Nephron progenitor cell (in vitro differentiated cells): ENCODE measurements around the gene OR10G8.

Experiments
- DNase-seq: peaks from one replicate; pipeline ENCODE4 v3.0.0; 2021
- H3K27ac Mint-ChIP-seq: 2 replicates; pipeline ENCODE4 v1.8.0; 2021; ENCODE audit warnings: mild to moderate bottlenecking, moderate library complexity, mixed read lengths
- H3K27me3 Mint-ChIP-seq: 2 replicates; pipeline ENCODE4 v1.8.0; 2021; ENCODE audit warnings: mild to moderate bottlenecking, low read depth, mixed read lengths; ENCODE audit not compliant: poor library complexity
- H3K36me3 Mint-ChIP-seq: 2 replicates; pipeline ENCODE4 v1.8.0; 2021; ENCODE audit warnings: low read depth, mixed read lengths
- H3K4me1 Mint-ChIP-seq: 2 replicates; pipeline ENCODE4 v1.8.0; 2021; ENCODE audit warnings: mixed read lengths
- H3K4me3 Mint-ChIP-seq: 2 replicates; pipeline ENCODE4 v1.8.0; 2021; ENCODE audit warnings: mild to moderate bottlenecking, moderate library complexity, mixed read lengths
- H3K9me3 Mint-ChIP-seq: 2 replicates; pipeline ENCODE4 v1.8.0; 2021; ENCODE audit warnings: mild to moderate bottlenecking, moderate library complexity, mixed read lengths
- TF ChIP-seq, protein P1 (sequence below): fragments of 200-600 bp; sonication (generic); IDR thresholded peaks from 2 replicates; pipeline ENCODE4 v1.5.0; 2021; ENCODE audit warnings: antibody characterized with exemption

The OR10G8 gene

DNA sequence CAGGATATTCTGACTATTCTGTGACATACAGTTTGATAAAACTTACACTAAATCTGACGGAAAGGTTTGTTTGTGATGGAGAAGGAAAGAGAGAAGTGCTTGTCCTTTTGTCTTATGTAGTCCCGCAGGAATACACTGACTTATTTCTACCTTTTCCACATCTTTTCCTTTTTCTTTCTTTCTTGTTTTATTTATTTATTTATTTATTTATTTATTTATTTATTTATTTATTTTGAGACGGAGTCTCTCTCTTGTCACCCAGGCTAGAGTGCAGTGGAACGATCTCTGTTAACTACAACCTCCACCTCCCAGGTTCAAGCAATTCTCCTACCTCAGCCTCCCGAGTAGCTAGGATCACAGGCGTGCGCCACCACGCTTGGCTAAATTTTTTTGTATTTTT lies 45.5 kb downstream of the OR10G8 start:
- no peak for DNase-seq
- H3K9me3 Mint-ChIP-seq: no peaks in the 10 kb centered on the region
- H3K27me3 Mint-ChIP-seq: peaks cover 32% of the 10 kb centered on the region
- no peak overlapping the region for H3K27ac Mint-ChIP-seq
- H3K4me1 Mint-ChIP-seq: peaks cover 4% of the 10 kb centered on the region
- TF ChIP-seq, protein P1, sequence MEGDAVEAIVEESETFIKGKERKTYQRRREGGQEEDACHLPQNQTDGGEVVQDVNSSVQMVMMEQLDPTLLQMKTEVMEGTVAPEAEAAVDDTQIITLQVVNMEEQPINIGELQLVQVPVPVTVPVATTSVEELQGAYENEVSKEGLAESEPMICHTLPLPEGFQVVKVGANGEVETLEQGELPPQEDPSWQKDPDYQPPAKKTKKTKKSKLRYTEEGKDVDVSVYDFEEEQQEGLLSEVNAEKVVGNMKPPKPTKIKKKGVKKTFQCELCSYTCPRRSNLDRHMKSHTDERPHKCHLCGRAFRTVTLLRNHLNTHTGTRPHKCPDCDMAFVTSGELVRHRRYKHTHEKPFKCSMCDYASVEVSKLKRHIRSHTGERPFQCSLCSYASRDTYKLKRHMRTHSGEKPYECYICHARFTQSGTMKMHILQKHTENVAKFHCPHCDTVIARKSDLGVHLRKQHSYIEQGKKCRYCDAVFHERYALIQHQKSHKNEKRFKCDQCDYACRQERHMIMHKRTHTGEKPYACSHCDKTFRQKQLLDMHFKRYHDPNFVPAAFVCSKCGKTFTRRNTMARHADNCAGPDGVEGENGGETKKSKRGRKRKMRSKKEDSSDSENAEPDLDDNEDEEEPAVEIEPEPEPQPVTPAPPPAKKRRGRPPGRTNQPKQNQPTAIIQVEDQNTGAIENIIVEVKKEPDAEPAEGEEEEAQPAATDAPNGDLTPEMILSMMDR: no peak
- H3K36me3 Mint-ChIP-seq: no peaks in the 10 kb centered on the region
- no peak overlapping the region for H3K4me3 Mint-ChIP-seq

DNA sequence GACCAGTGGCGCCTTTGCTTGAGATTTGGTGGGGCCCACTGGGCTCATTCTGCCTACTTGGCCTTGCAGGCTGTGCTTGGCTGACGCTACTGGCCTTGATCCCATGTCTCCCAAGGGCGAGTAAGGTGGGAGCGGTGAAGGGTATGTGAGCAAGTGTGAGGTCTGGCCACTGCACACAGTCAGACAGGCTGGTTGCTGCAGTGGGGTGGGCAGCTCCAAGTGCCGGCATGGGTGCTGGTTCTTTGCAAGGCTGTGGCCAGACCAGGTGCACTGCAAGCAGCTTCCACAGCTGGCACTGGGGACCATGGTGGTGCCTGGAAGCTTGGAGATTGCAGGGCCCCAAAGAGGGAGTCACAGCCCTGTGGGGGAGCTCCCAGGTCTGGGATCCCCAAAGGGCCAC lies 48.0 kb downstream of the OR10G8 start:
- H3K27ac Mint-ChIP-seq: no peak overlapping the region
- no peaks in the 10 kb centered on the region for H3K36me3 Mint-ChIP-seq
- no peaks in the 10 kb centered on the region for H3K9me3 Mint-ChIP-seq
- no peak for DNase-seq
- TF ChIP-seq, protein P1: no peak
- H3K4me1 Mint-ChIP-seq: peaks cover 9% of the 10 kb centered on the region
- H3K4me3 Mint-ChIP-seq: no peak overlapping the region
- peaks cover 17% of the 10 kb centered on the region for H3K27me3 Mint-ChIP-seq

DNA sequence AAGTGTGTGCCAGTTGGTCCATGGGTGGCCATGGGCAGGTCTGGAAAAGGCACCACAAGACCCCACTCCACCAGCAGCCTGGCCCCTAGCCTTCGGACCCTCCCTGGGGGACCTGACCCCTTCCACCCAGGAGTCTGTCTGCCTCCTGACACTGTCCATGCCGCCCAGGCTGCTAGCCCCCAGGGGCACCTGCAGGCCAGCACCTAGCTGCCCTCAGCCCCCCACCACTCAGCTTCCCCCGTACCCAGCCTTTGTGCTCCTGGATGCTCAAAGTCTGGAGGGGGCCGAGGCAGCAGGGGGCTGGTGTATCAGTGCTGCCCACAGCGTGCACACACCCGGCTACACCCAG lies 48.9 kb downstream of the OR10G8 start:
- Mint-ChIP-seq H3K36me3 (no peaks in the 10 kb centered on the region), H3K27ac (no peak overlapping the region), H3K4me3 (no peak overlapping the region), H3K4me1 (peaks cover 7% of the 10 kb centered on the region), H3K27me3 (peaks cover 9% of the 10 kb centered on the region), H3K9me3 (no peaks in the 10 kb centered on the region)
- TF ChIP-seq, protein P1: no peak
- DNase-seq: no peak

DNA sequence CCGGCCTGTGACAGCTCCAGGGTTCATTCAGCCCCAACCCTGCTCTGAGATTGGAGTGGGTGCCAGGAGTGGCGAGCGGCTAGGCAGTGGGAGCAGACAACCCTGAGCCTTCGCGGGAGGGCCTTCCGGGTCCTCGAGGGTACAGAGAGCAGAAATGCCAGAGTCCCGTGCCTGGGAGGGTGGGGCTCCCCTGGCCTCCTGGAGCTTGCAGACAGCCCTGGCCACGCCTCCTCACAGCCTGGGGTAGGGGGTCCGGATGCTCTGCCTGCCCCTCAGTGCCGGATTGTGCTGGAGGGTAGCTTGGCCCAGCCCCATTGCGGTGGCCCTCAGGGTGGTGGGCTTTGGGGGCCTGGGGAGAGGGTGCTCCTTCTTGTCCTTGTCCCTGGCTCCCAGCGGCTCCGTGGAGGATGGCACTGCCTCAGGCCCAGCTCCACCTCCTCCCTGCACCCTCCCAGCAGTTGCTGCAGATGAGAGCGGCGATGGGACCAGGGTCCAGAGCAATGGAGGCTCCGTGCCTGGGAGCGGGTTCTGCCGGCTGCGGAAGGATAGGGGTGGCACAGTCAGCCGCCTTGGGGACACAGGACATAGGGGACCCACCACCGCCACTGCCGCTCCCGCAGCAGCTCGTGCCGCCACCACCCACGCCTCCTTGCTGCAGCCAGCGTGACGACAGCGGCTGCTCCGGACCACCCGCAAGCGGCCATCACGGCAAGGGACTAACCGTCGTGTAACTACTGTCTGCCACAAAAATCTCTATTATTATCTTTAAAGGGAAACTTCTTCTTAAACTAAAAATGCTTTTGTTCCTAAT lies 49.4 kb downstream of the OR10G8 start:
- no peak overlapping the region for H3K4me3 Mint-ChIP-seq

DNA sequence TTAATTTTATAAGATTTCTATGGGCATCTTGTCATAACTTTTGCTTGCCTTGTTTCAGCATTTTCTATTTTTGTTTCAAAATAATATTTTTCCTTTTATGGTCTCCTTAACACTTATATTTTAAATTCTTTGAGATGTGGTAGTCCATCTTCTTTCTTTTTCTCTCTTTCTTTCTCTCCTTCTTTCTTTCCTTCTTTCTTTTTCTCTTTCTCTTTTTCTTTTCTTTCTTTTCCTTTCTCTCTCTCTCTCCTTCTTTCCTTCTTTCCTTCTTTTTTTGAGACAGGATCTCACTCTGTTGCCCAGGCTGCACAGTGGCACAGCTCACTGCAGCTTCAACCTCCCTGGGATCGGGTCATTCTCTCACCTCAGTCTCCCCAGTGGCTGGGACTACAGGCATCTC lies 50.7 kb downstream of the OR10G8 start:
- TF ChIP-seq, protein P1: no peak
- H3K36me3 Mint-ChIP-seq: no peaks in the 10 kb centered on the region
- H3K27me3 Mint-ChIP-seq: peaks cover 15% of the 10 kb centered on the region

More for the DNA sequence above, 49.4 kb downstream of the OR10G8 start:
- H3K4me1 Mint-ChIP-seq: peaks cover 7% of the 10 kb centered on the region
- TF ChIP-seq, protein P1: no peak
- H3K27me3 Mint-ChIP-seq: peaks cover 8% of the 10 kb centered on the region
- no peak for DNase-seq
- no peaks in the 10 kb centered on the region for H3K9me3 Mint-ChIP-seq
- no peaks in the 10 kb centered on the region for H3K36me3 Mint-ChIP-seq
- H3K27ac Mint-ChIP-seq: no peak overlapping the region

DNA sequence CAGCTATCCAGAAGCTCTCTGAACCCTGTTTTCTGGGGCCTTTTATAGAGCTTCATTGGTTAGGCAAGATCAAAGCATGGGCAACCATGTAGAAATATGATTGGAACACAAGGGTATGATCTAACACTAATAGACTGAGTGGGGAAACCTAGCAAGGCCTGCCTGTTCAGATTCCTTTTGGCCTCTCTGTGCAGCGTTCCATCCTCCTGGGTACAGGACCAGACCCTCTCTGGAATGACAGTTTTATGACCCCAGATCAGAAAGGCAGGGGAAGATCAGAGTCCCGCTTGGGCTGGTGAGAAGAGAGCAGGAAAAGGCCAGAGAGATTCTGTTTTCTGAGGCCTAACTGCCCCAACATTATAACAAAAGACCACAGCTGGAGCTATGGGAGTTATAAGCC lies 52.0 kb downstream of the OR10G8 start:
- H3K4me1 Mint-ChIP-seq: peaks cover 7% of the 10 kb centered on the region
- no peak overlapping the region for H3K4me3 Mint-ChIP-seq
- TF ChIP-seq, protein P1: no peak
- H3K27me3 Mint-ChIP-seq: peaks cover 19% of the 10 kb centered on the region
- H3K27ac Mint-ChIP-seq: peak overlapping the region; percentile 55
- no peaks in the 10 kb centered on the region for H3K9me3 Mint-ChIP-seq
- peak; percentile 30 for DNase-seq
- no peaks in the 10 kb centered on the region for H3K36me3 Mint-ChIP-seq

More for the DNA sequence above, 50.7 kb downstream of the OR10G8 start:
- Mint-ChIP-seq H3K4me1 (peaks cover 7% of the 10 kb centered on the region), H3K27ac (no peak overlapping the region), H3K4me3 (no peak overlapping the region), H3K9me3 (no peaks in the 10 kb centered on the region)
- no peak for DNase-seq
